Neural cell (in vitro differentiated cells): Measurements from ENCODE around the gene CDH4. TPM values are rescaled to one million over a fixed set of nuclear protein-coding genes. Genes with fewer than 3 reads are reported as not detected.

Experiments
- H2AFZ ChIP-seq: fragments of 200-600, 300-800 bp; sonication (generic), shearing (Covaris generic); 2 replicates; pipeline ENCODE4 v1.6.0; 2014; ENCODE audit warnings: low read depth, mild to moderate bottlenecking, antibody characterized with exemption, low read length, moderate library complexity
- H3F3A ChIP-seq: fragments of 200-600 bp; shearing (Covaris generic); 2 replicates; pipeline ENCODE4 v1.6.1; 2016; ENCODE audit warnings: mild to moderate bottlenecking, moderate library complexity, mixed read lengths, antibody characterized with exemption, low read length; ENCODE audit not compliant: insufficient read depth, poor library complexity, severe bottlenecking
- H3K27ac ChIP-seq: fragments of 200-600, 300-800 bp; sonication (generic), shearing (Covaris generic); 2 replicates; pipeline ENCODE4 v1.5.1; 2014; ENCODE audit warnings: mild to moderate bottlenecking, low read length, moderate library complexity
- H3K27me3 ChIP-seq: fragments of 300-800, 200-600 bp; sonication (generic), shearing (Covaris generic); 2 replicates; pipeline ENCODE4 v1.6.0; 2014; ENCODE audit warnings: mild to moderate bottlenecking, low read depth, low read length, moderate library complexity; ENCODE audit not compliant: insufficient read depth
- H3K36me3 ChIP-seq: fragments of 300-800, 200-600 bp; sonication (generic), shearing (Covaris generic); 2 replicates; pipeline ENCODE4 v1.5.1; 2014; ENCODE audit warnings: mild to moderate bottlenecking, antibody characterized with exemption, low read length, moderate library complexity; ENCODE audit not compliant: insufficient read depth
- H3K4me2 ChIP-seq: fragments of 300-800, 200-600 bp; sonication (generic), shearing (Covaris generic); 2 replicates; pipeline ENCODE4 v1.6.0; 2014; ENCODE audit warnings: mild to moderate bottlenecking, low read length
- H3K4me3 ChIP-seq: fragments of 300-800, 200-600 bp; sonication (generic), shearing (Covaris generic); 2 replicates; pipeline ENCODE4 v1.5.1; 2014; ENCODE audit warnings: mild to moderate bottlenecking, low read length, moderate library complexity
- H3K79me2 ChIP-seq: fragments of 200-600 bp; shearing (Covaris generic); replicated peaks from 2 replicates; pipeline ENCODE4 v1.6.0; 2014; ENCODE audit warnings: mild to moderate bottlenecking, low read length, moderate library complexity; ENCODE audit not compliant: insufficient read depth
- H3K9ac ChIP-seq: fragments of 300-800, 200-600 bp; sonication (generic), shearing (Covaris generic); 2 replicates; pipeline ENCODE4 v1.6.1; 2016; ENCODE audit warnings: mild to moderate bottlenecking, low read length, mixed read lengths
- H3K9me2 ChIP-seq: fragments of 200-600 bp; shearing (Covaris generic); 2 replicates; pipeline ENCODE4 v1.6.1; 2016; ENCODE audit warnings: mild to moderate bottlenecking, low read length, mixed read lengths; ENCODE audit not compliant: insufficient read depth
- H3K9me3 ChIP-seq: fragments of 200-600, 300-800 bp; sonication (generic), shearing (Covaris generic); 2 replicates; pipeline ENCODE4 v1.6.1; 2016; ENCODE audit warnings: mild to moderate bottlenecking, mixed run types, low read length, moderate library complexity, mixed read lengths
- H4K20me1 ChIP-seq: fragments of 200-600 bp; shearing (Covaris generic); 2 replicates; pipeline ENCODE4 v1.6.1; 2016; ENCODE audit warnings: mild to moderate bottlenecking, mixed run types; ENCODE audit not compliant: insufficient read depth
- CTCF ChIP-seq: fragments of 450-650 bp; IDR thresholded peaks from 2 replicates; pipeline ENCODE4 v1.5.1; 2014; ENCODE audit warnings: antibody characterized with exemption, mild to moderate bottlenecking, moderate library complexity; ENCODE audit not compliant: poor library complexity, severe bottlenecking
- EP300 ChIP-seq: fragments of 450-650 bp; conservative IDR thresholded peaks from 2 replicates; pipeline ENCODE4 v1.6.1; 2014; ENCODE audit warnings: antibody characterized with exemption, mild to moderate bottlenecking, moderate library complexity; ENCODE audit not compliant: poor library complexity, severe bottlenecking
- EZH2 ChIP-seq: fragments of 200-600, 300-800 bp; shearing (Covaris generic), sonication (generic); IDR thresholded peaks from 2 replicates; pipeline ENCODE4 v1.6.1; 2014; ENCODE audit warnings: antibody characterized with exemption, low read length, borderline replicate concordance, mild to moderate bottlenecking; ENCODE audit not compliant: insufficient read depth, poor library complexity, severe bottlenecking
- MXI1 ChIP-seq: fragments of 450-650 bp; conservative IDR thresholded peaks from 2 replicates; pipeline ENCODE4 v1.6.1; 2014; ENCODE audit warnings: antibody characterized with exemption, mild to moderate bottlenecking; ENCODE audit not compliant: poor library complexity, severe bottlenecking
- POLR2AphosphoS5 ChIP-seq: IDR thresholded peaks from 2 replicates; pipeline ENCODE4 v1.6.1; 2012
- RAD21 ChIP-seq: fragments of 450-650 bp; conservative IDR thresholded peaks from 2 replicates; pipeline ENCODE4 v1.6.1; 2014; ENCODE audit warnings: antibody characterized with exemption, mild to moderate bottlenecking, moderate library complexity
- REST ChIP-seq: IDR thresholded peaks from 2 replicates; pipeline ENCODE4 v1.6.1; 2012; ENCODE audit warnings: borderline replicate concordance
- SMC3 ChIP-seq: fragments of 450-650 bp; conservative IDR thresholded peaks from 2 replicates; pipeline ENCODE4 v1.6.1; 2014; ENCODE audit warnings: antibody characterized with exemption, mild to moderate bottlenecking, moderate library complexity; ENCODE audit not compliant: poor library complexity
- TAF1 ChIP-seq: IDR thresholded peaks from 2 replicates; pipeline ENCODE4 v1.6.1; 2012; ENCODE audit warnings: low read depth
- polyA plus RNA-seq: library from polyadenylated mRNA; depleted of rRNA; stranded (reverse); fragments of >200 nt; gene quantifications from 2 replicates; pipeline ENCODE4 v1.2.3, GENCODE V29; 2014

The CDH4 gene
- polyA plus RNA-seq, 1 donor from 2014 or later: 24.6 TPM

GRCh38 chr20:61298661-61299060 lies 46.6 kb downstream of the CDH4 start:
- Histone ChIP-seq H3F3A (no peaks in the 10 kb centered on the region), H3K9ac (no peak overlapping the region), H3K27me3 (no peaks in the 10 kb centered on the region), H3K4me2 (no peak overlapping the region), H3K36me3 (no peaks in the 10 kb centered on the region), H3K27ac (no peak overlapping the region), H3K9me2 (no peaks in the 10 kb centered on the region), H2AFZ (no peak overlapping the region), H3K9me3 (no peaks in the 10 kb centered on the region), H3K4me3 (no peak overlapping the region), H3K79me2 (no peaks in the 10 kb centered on the region), H4K20me1 (no peaks in the 10 kb centered on the region)
- TF ChIP-seq EZH2 (no peak), RAD21 (no peak), EP300 (no peak), TAF1 (no peak)

GRCh38 chr20:61299104-61299503 lies 47.0 kb downstream of the CDH4 start:
- Histone ChIP-seq H3K27ac (no peak overlapping the region), H3K36me3 (no peaks in the 10 kb centered on the region), H3K27me3 (no peaks in the 10 kb centered on the region), H3K9me2 (no peaks in the 10 kb centered on the region), H3K4me3 (no peak overlapping the region), H3K9ac (no peak overlapping the region), H3K9me3 (no peaks in the 10 kb centered on the region), H3K4me2 (no peak overlapping the region), H3F3A (no peaks in the 10 kb centered on the region), H4K20me1 (no peaks in the 10 kb centered on the region), H2AFZ (no peak overlapping the region), H3K79me2 (no peaks in the 10 kb centered on the region)
- TF ChIP-seq TAF1: no peak
- no peak for TF ChIP-seq SMC3
- TF ChIP-seq RAD21: no peak
- TF ChIP-seq POLR2AphosphoS5: no peak
- TF ChIP-seq EP300: no peak
- TF ChIP-seq EZH2: no peak
- no peak for TF ChIP-seq CTCF
- no peak for TF ChIP-seq REST
- no peak for TF ChIP-seq MXI1
